ENCODE data around the gene CMTM4. TPM values are rescaled to one million over a fixed set of nuclear protein-coding genes. Genes with fewer than 3 reads are reported as not detected.

CMTM4 gene
- total and polyA plus RNA-seq, 2 of the 4 experiments (the other 2 are of a cell fraction), result 9.0 to 14.5 TPM

GRCh38 chr16:66677836-66678235, 18.7 kb downstream of the CMTM4 start:
- dilution Hi-C loops (cut with HindIII; ENCODE audit: low sequenced_read_pairs, unreplicated experiment), result no loop called here
- CTCF ChIA-PET, result interaction anchor here (1.2 kb wide), 1 partner anchor 14 kb away, joined by 3 read pairs; no protein-coding TSS in a partner anchor

More at GRCh38 chr16:66677836-66678235, 18.7 kb downstream of the CMTM4 start:
- peaks cover 3 to 31% of the 10 kb centered on the region in 2 experiments; a peak in 3 of 4 replicates for H3K79me1 ChIP-seq (ENCODE audit: low read depth in 1 of 2, low read length in 2 of 2)
- H3K23ac ChIP-seq (ENCODE audit: low read depth, low read length), result no peak overlapping the region
- no peak overlapping the region for H3K4ac ChIP-seq (ENCODE audit: low read depth, low read length)
- no peak overlapping the region for H2AFZ ChIP-seq (replicated peaks; ENCODE audit: low read length, poor library complexity)
- no peak overlapping the region for H2BK15ac ChIP-seq (ENCODE audit: low read depth, low read length)
- no peak overlapping the region for H4K8ac ChIP-seq (ENCODE audit: low read depth in 2 of 2, low read length in 2 of 2)
- no peaks in the 10 kb centered on the region for H4K20me1 ChIP-seq (ENCODE audit: insufficient read depth, low read length)
- no peak overlapping the region for H4K91ac ChIP-seq (ENCODE audit: insufficient read depth, low read depth, low read length)
- H3K27me3 ChIP-seq (ENCODE audit: control insufficient read depth, insufficient read depth, low read length), result no peaks in the 10 kb centered on the region
- H3K9me1 ChIP-seq (ENCODE audit: insufficient read depth, low read length), result peaks cover 6% of the 10 kb centered on the region; the same call in 1 of the 2 replicates
- no peak overlapping the region for H2BK20ac ChIP-seq (ENCODE audit: low read depth, low read length)
- POLR2A ChIA-PET (ENCODE audit: unreplicated experiment), result no interaction called here
- no peak for ATAC-seq (ENCODE audit: low read depth)
- TF ChIP-seq MAFK (IDR thresholded peaks at IDR 0.05; ENCODE audit: low read depth, low read length) (no peak), SMC3 (IDR thresholded peaks at IDR 0.05; ENCODE audit: low read depth, low read length) (no peak), MAZ (IDR thresholded peaks at IDR 0.05; ENCODE audit: borderline replicate concordance, low read depth, low read length) (no peak), RFX5 (IDR thresholded peaks at IDR 0.05; ENCODE audit: low read depth, low read length) (no peak), POLR2A (IDR thresholded peaks at IDR 0.05; ENCODE audit: low read depth, low read length) (no peak), RCOR1 (IDR thresholded peaks at IDR 0.05; ENCODE audit: insufficient replicate concordance, low read length) (no peak), CTCF (conservative IDR thresholded peaks at IDR 0.05; ENCODE audit: low read depth, low read length) (no peak), ELK1 (IDR thresholded peaks at IDR 0.05; ENCODE audit: borderline replicate concordance, low read depth, low read length) (no peak), RAD21 (IDR thresholded peaks at IDR 0.05; ENCODE audit: low read length) (no peak), BHLHE40 (IDR thresholded peaks at IDR 0.05; ENCODE audit: low read depth, low read length) (no peak), MXI1 (IDR thresholded peaks at IDR 0.05; ENCODE audit: borderline replicate concordance, low read depth, low read length) (no peak), USF2 (IDR thresholded peaks at IDR 0.05; ENCODE audit: low read depth, low read length) (no peak), FOS (IDR thresholded peaks at IDR 0.05; ENCODE audit: low read depth, low read length) (no peak), CHD1 (IDR thresholded peaks at IDR 0.05; ENCODE audit: low read depth, low read length) (no peak), CEBPB (IDR thresholded peaks at IDR 0.05; ENCODE audit: low read depth, low read length) (no peak), NFE2L2 (IDR thresholded peaks at IDR 0.05; ENCODE audit: low read depth, low read length) (no peak)
- in situ Hi-C loops (cut with MboI; ENCODE audit: low sequenced_read_pairs), result no loop called here
- no peak for DNase-seq
- peaks cover 10% of the 10 kb centered on the region for H3K4me1 ChIP-seq (ENCODE audit: control insufficient read depth, insufficient read depth, low read length)
- H3K14ac ChIP-seq (replicated peaks; ENCODE audit: low read depth, low read length), result no peak overlapping the region
- H3K36me3 ChIP-seq (ENCODE audit: control insufficient read depth, insufficient read depth, low read length), result no peaks in the 10 kb centered on the region
- whole genome bisulfite sequencing, 2 experiments (ENCODE audit: extremely low coverage in 2 of 2, insufficient read length in 1 of 2), result 89% methylated on average over 5 of the region's 6 CpGs; no CpG with 5 or more reads in 1 of the 2 experiments
- no peak overlapping the region for H3K56ac ChIP-seq (ENCODE audit: extremely low read depth, insufficient read depth, low read length)
- H3K18ac ChIP-seq (ENCODE audit: low read depth, low read length), result no peak overlapping the region
- H2AK9ac ChIP-seq (replicated peaks; ENCODE audit: low read depth, low read length, poor library complexity), result no peak overlapping the region
- no peak overlapping the region for H3K27ac ChIP-seq (ENCODE audit: insufficient read depth, low read length)
- H2BK120ac ChIP-seq (ENCODE audit: low read depth, low read length), result no peak overlapping the region
- H4K5ac ChIP-seq (ENCODE audit: low read depth, low read length), result no peak overlapping the region
- no peak overlapping the region for H2AK5ac ChIP-seq (ENCODE audit: low read depth, low read length)
- no peak overlapping the region for H3K9ac ChIP-seq (ENCODE audit: low read depth, low read length)
- H2BK5ac ChIP-seq (ENCODE audit: low read depth, low read length, poor library complexity, severe bottlenecking), result no peak overlapping the region
- intact Hi-C loops (cut with micrococcal nuclease), result no loop called here
- H3K4me2 ChIP-seq (ENCODE audit: low read depth, low read length), result no peak overlapping the region
- no TSS peak for BruUV-seq (replicated peaks)
- H3K9me3 ChIP-seq (ENCODE audit: control insufficient read depth, insufficient read depth, low read length), result no peaks in the 10 kb centered on the region
- no peak overlapping the region for H3K4me3 ChIP-seq (ENCODE audit: insufficient read depth, low read depth, low read length)

All from IMR-90 (cell line).